Neural progenitor cell (in vitro differentiated cells): ENCODE data around the gene COL23A1. TPM values are rescaled to one million over a fixed set of nuclear protein-coding genes. Genes with fewer than 3 reads are reported as not detected.
"Not testable (repeated sequence)": the region's sequence is repeated elsewhere in the genome, so short reads cannot be mapped to it uniquely, and the experiment has no call there.

ENCODE experiments used
- DNase-seq: peaks from one replicate; pipeline ENCODE4 v3.0.0-alpha.2; 2016; ENCODE audit warnings: low spot score
- H2AFZ ChIP-seq: fragments of 200-600 bp; sonication (generic); replicated peaks from 2 replicates; pipeline ENCODE4 v1.6.1; 2016; ENCODE audit warnings: antibody characterized with exemption
- H3F3A ChIP-seq: fragments of 200-600 bp; sonication (generic); 2 replicates; pipeline ENCODE4 v1.6.1; 2016; ENCODE audit warnings: antibody characterized with exemption, low read depth
- H3K27ac ChIP-seq: fragments of 200-600 bp; sonication (generic); 2 replicates; pipeline ENCODE4 v1.5.1; 2016; ENCODE audit warnings: mild to moderate bottlenecking
- H3K27me3 ChIP-seq: fragments of 200-600 bp; sonication (generic); 2 replicates; pipeline ENCODE4 v1.6.1; 2016; ENCODE audit warnings: mild to moderate bottlenecking, moderate library complexity
- H3K36me3 ChIP-seq: fragments of 200-600 bp; sonication (generic); 2 replicates; pipeline ENCODE4 v1.5.1; 2016
- H3K4me1 ChIP-seq: fragments of 200-600 bp; sonication (generic); 2 replicates; pipeline ENCODE4 v1.6.1; 2016; ENCODE audit warnings: mixed run types
- H3K4me2 ChIP-seq: fragments of 200-600 bp; sonication (generic); 2 replicates; pipeline ENCODE4 v1.6.1; 2016
- H3K4me3 ChIP-seq: fragments of 200-600 bp; sonication (generic); 2 replicates; pipeline ENCODE4 v1.5.1; 2016
- H3K79me2 ChIP-seq: fragments of 200-600 bp; sonication (generic); 2 replicates; pipeline ENCODE4 v1.6.1; 2016; ENCODE audit warnings: low read depth
- H3K9ac ChIP-seq: fragments of 200-600 bp; sonication (generic); 2 replicates; pipeline ENCODE4 v1.6.1; 2016
- H3K9me3 ChIP-seq: fragments of 200-600 bp; sonication (generic); 2 replicates; pipeline ENCODE4 v1.5.1; 2016; ENCODE audit warnings: low read depth
- H4K20me1 ChIP-seq: fragments of 200-600 bp; sonication (generic); 2 replicates; pipeline ENCODE4 v1.6.1; 2016; ENCODE audit warnings: low read depth
- H3K27ac Mint-ChIP-seq: 3 replicates; pipeline ENCODE4 v1.8.0; 2021; ENCODE audit warnings: mixed read lengths
- H3K27me3 Mint-ChIP-seq: 2 replicates; pipeline ENCODE4 v1.8.0; 2022; ENCODE audit warnings: low read depth, mild to moderate bottlenecking, inconsistent platforms, moderate library complexity, mixed read lengths; ENCODE audit not compliant: insufficient read depth
- H3K36me3 Mint-ChIP-seq: 3 replicates; pipeline ENCODE4 v1.8.0; 2021; ENCODE audit warnings: mixed read lengths
- H3K4me1 Mint-ChIP-seq: 3 replicates; pipeline ENCODE4 v1.8.0; 2021; ENCODE audit warnings: mixed read lengths
- H3K4me3 Mint-ChIP-seq: 3 replicates; pipeline ENCODE4 v1.8.0; 2021; ENCODE audit warnings: mild to moderate bottlenecking, moderate library complexity, mixed read lengths
- H3K9me3 Mint-ChIP-seq: 3 replicates; pipeline ENCODE4 v1.8.0; 2020; ENCODE audit warnings: mixed read lengths
- CTCF ChIP-seq: fragments of 200-600 bp; sonication (generic); IDR thresholded peaks from 2 replicates; pipeline ENCODE4 v1.5.1; 2017; ENCODE audit warnings: antibody characterized with exemption, mild to moderate bottlenecking
- EZH2 ChIP-seq: fragments of 200-600 bp; sonication (generic); IDR thresholded peaks from 2 replicates; pipeline ENCODE4 v1.6.1; 2017; ENCODE audit warnings: antibody characterized with exemption, mild to moderate bottlenecking, moderate library complexity
- EZH2phosphoT487 ChIP-seq: fragments of 200-600 bp; sonication (generic); IDR thresholded peaks from 2 replicates; pipeline ENCODE4 v1.6.1; 2017; ENCODE audit warnings: antibody characterized with exemption
- total RNA-seq: library from RNA; depleted of rRNA; stranded (reverse); fragments of >200 nt; gene quantifications from 2 replicates; pipeline ENCODE4 v1.2.3, GENCODE V29; 2015; ENCODE audit warnings: low replicate concordance

The COL23A1 gene
- total RNA-seq, 1 donor from 2014 or later: not detected

GRCh38 chr5:178199581-178200434 is 390.4 kb downstream of the COL23A1 start:
- Mint-ChIP-seq H3K36me3 (peaks cover 2% of the 10 kb centered on the region), H3K4me3 (no peak overlapping the region), H3K9me3 (peaks cover 5% of the 10 kb centered on the region), H3K27me3 (peaks cover 21% of the 10 kb centered on the region), H3K27ac (peak overlapping the region; percentile 6), H3K4me1 (peaks cover 29% of the 10 kb centered on the region)
- Histone ChIP-seq H3K4me3 (no peak overlapping the region), H3K4me2 (no peak overlapping the region), H3K27ac (no peak overlapping the region), H3K4me1 (peaks cover 14% of the 10 kb centered on the region), H3K27me3 (peaks cover 9% of the 10 kb centered on the region), H2AFZ (no peak overlapping the region), H4K20me1 (no peaks in the 10 kb centered on the region), H3K9me3 (no peaks in the 10 kb centered on the region), H3K79me2 (peaks cover 10% of the 10 kb centered on the region), H3K9ac (no peak overlapping the region), H3K36me3 (no peaks in the 10 kb centered on the region), H3F3A (peaks cover 34% of the 10 kb centered on the region)
- TF ChIP-seq CTCF (no peak), EZH2phosphoT487 (no peak), EZH2 (no peak)
- DNase-seq: no peak

GRCh38 chr5:178198706-178199105 is 391.5 kb downstream of the COL23A1 start:
- Histone ChIP-seq H4K20me1 (no peaks in the 10 kb centered on the region), H3K4me3 (no peak overlapping the region), H3K4me1 (peaks cover 14% of the 10 kb centered on the region), H3K4me2 (no peak overlapping the region), H2AFZ (no peak overlapping the region), H3K9ac (no peak overlapping the region), H3F3A (peaks cover 31% of the 10 kb centered on the region), H3K27me3 (peaks cover 9% of the 10 kb centered on the region), H3K36me3 (no peaks in the 10 kb centered on the region), H3K27ac (no peak overlapping the region), H3K9me3 (no peaks in the 10 kb centered on the region), H3K79me2 (peaks cover 3% of the 10 kb centered on the region)
- Mint-ChIP-seq H3K9me3 (peaks cover 4% of the 10 kb centered on the region), H3K27ac (no peak overlapping the region), H3K4me1 (peaks cover 31% of the 10 kb centered on the region), H3K36me3 (no peaks in the 10 kb centered on the region), H3K27me3 (peaks cover 17% of the 10 kb centered on the region), H3K4me3 (no peak overlapping the region)
- TF ChIP-seq CTCF: no peak
- no peak for TF ChIP-seq EZH2phosphoT487
- no peak for TF ChIP-seq EZH2
- no peak for DNase-seq

- H2AFZ ChIP-seq, H3K9me3 ChIP-seq, H3K27ac ChIP-seq, H3K9me3 Mint-ChIP-seq, H3K36me3 Mint-ChIP-seq, H3K27ac Mint-ChIP-seq, DNase-seq, H3K4me2 ChIP-seq, H3K27me3 ChIP-seq, H3K9ac ChIP-seq, H3K4me3 Mint-ChIP-seq, H3K79me2 ChIP-seq, H3K36me3 ChIP-seq, H3K4me3 ChIP-seq, H4K20me1 ChIP-seq: not testable (repeated sequence)
- peaks cover 30% of the 10 kb centered on the region for H3F3A ChIP-seq
- peaks cover 14% of the 10 kb centered on the region for H3K4me1 ChIP-seq
- Mint-ChIP-seq H3K4me1 (peaks cover 35% of the 10 kb centered on the region), H3K27me3 (peaks cover 19% of the 10 kb centered on the region)
Measured at GRCh38 chr5:178198151-178198550, 392.0 kb downstream of the COL23A1 start.

GRCh38 chr5:178196986-178197385 is 393.2 kb downstream of the COL23A1 start:
- Mint-ChIP-seq H3K36me3 (no peaks in the 10 kb centered on the region), H3K27me3 (peaks cover 16% of the 10 kb centered on the region), H3K27ac (no peak overlapping the region), H3K4me1 (peaks cover 35% of the 10 kb centered on the region), H3K9me3 (peaks cover 11% of the 10 kb centered on the region), H3K4me3 (peak overlapping the region; percentile 21)
- Histone ChIP-seq H3F3A (peaks cover 23% of the 10 kb centered on the region), H3K4me3 (no peak overlapping the region), H3K9me3 (no peaks in the 10 kb centered on the region), H3K4me2 (peak overlapping the region; percentile 63), H3K9ac (no peak overlapping the region), H2AFZ (no peak overlapping the region), H3K36me3 (no peaks in the 10 kb centered on the region), H3K4me1 (peaks cover 14% of the 10 kb centered on the region), H3K79me2 (no peaks in the 10 kb centered on the region), H4K20me1 (no peaks in the 10 kb centered on the region), H3K27me3 (peaks cover 5% of the 10 kb centered on the region), H3K27ac (peak overlapping the region; percentile 62)
- DNase-seq: no peak
- peak; percentile 44 for TF ChIP-seq CTCF
- no peak for TF ChIP-seq EZH2
